Suppressor macrophage treated with lipopolysaccharide for 1 hour (primary cell): ENCODE results near the gene SLC38A8.
A peak's percentile ranks its signal among the peaks of the same experiment; 100 is the strongest.

ENCODE experiments used
- DNase-seq, 3 donors: peaks; one replicate each; pipeline ENCODE4 v3.0.0-alpha.2; 2020 to 2022

The SLC38A8 gene

GRCh38 chr16:83967838-83968305 lies 74.7 kb downstream of the SLC38A8 start, which contains the start of gene NECAB2:
TSS of gene NECAB2 (plus strand) at chr16:83968244. CDS start at chr16:83968649, 405 bp downstream.
- DNase-seq: peak; percentile 66 to 91 (median 82)

- DNase-seq: no peak
These were observed 75.5 kb downstream of the SLC38A8 start for GRCh38 chr16:83967091-83967490.

GRCh38 chr16:83966153-83966696 lies 76.4 kb downstream of the SLC38A8 start:
- DNase-seq: no peak

- DNase-seq: no peak
These were observed 77.0 kb downstream of the SLC38A8 start for GRCh38 chr16:83965444-83966152.

GRCh38 chr16:83964684-83965443 lies 77.7 kb downstream of the SLC38A8 start:
- DNase-seq: no peak

GRCh38 chr16:83963277-83964119 lies 79.1 kb downstream of the SLC38A8 start:
- DNase-seq: no peak

GRCh38 chr16:83961591-83961990 lies 81.0 kb downstream of the SLC38A8 start:
- no peak for DNase-seq

- no peak for DNase-seq
These were observed 81.9 kb downstream of the SLC38A8 start for GRCh38 chr16:83960521-83961249.
